Testis (tissue), 2 donors: ENCODE data around the gene ANKRD33.

ENCODE experiments used
- POLR2A ChIP-seq: fragments of 450-650 bp; IDR thresholded peaks from one replicate; pipeline ENCODE4 v1.6.1; 2017; ENCODE audit warnings: antibody characterized with exemption, mild to moderate bottlenecking, moderate library complexity
- TF ChIP-seq, protein P1 (sequence below), 3 experiments: fragments of 450-650 bp in 2 of 3; fragments of 200-600 bp in 1 of 3; sonication (generic) in 1 of 3; IDR thresholded peaks; one replicate each; pipeline ENCODE4 v1.5.1; 2016 to 2019; ENCODE audit warnings: antibody characterized with exemption in 3 of 3, mild to moderate bottlenecking in 2 of 3, moderate library complexity in 1 of 3

- TF ChIP-seq, protein P1, sequence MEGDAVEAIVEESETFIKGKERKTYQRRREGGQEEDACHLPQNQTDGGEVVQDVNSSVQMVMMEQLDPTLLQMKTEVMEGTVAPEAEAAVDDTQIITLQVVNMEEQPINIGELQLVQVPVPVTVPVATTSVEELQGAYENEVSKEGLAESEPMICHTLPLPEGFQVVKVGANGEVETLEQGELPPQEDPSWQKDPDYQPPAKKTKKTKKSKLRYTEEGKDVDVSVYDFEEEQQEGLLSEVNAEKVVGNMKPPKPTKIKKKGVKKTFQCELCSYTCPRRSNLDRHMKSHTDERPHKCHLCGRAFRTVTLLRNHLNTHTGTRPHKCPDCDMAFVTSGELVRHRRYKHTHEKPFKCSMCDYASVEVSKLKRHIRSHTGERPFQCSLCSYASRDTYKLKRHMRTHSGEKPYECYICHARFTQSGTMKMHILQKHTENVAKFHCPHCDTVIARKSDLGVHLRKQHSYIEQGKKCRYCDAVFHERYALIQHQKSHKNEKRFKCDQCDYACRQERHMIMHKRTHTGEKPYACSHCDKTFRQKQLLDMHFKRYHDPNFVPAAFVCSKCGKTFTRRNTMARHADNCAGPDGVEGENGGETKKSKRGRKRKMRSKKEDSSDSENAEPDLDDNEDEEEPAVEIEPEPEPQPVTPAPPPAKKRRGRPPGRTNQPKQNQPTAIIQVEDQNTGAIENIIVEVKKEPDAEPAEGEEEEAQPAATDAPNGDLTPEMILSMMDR (IDR thresholded peaks at IDR 0.05), result no peak
- TF ChIP-seq POLR2A, result no peak
Measured at GRCh38 chr12:51908876-51909592, 21.1 kb downstream of the ANKRD33 start.
